ENCODE results near the gene POSTN. TPM values are rescaled to one million over a fixed set of nuclear protein-coding genes. Genes with fewer than 3 reads are reported as not detected.

The POSTN gene
- total and polyA plus RNA-seq, 2 of the 8 experiments (the other 6 are each of a cell fraction or from before 2014, with no cell fraction given) = 0.30 to 0.74 TPM

DNA sequence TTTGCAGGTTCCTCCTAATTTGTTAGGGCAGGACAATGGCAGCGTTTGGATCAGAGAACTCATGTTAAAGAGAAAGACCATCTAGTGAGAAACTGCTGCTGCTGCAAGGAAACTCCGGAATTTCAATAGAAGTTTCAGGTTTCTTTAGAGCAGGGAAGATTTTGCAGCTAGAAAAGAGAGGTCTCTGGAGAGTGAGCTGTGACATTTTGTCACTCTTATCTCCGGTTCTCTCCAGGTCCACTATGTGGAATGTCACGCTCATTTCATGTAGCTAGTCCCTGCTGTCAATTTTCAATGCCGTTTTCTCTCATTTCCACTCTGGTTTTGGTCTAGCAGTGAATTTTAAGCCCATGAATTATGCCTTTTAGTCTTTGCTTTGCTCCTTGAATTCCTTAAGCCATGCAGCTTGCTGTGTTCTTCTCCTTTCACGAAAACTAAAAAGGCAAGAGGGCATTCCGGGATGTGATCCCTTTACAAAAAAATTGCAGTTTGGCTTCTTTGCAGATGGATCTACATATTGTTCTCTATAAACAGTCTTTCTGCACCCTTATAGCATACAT is 46.7 kb upstream of the POSTN start (continued):
- TF ChIP-seq, protein P1, sequence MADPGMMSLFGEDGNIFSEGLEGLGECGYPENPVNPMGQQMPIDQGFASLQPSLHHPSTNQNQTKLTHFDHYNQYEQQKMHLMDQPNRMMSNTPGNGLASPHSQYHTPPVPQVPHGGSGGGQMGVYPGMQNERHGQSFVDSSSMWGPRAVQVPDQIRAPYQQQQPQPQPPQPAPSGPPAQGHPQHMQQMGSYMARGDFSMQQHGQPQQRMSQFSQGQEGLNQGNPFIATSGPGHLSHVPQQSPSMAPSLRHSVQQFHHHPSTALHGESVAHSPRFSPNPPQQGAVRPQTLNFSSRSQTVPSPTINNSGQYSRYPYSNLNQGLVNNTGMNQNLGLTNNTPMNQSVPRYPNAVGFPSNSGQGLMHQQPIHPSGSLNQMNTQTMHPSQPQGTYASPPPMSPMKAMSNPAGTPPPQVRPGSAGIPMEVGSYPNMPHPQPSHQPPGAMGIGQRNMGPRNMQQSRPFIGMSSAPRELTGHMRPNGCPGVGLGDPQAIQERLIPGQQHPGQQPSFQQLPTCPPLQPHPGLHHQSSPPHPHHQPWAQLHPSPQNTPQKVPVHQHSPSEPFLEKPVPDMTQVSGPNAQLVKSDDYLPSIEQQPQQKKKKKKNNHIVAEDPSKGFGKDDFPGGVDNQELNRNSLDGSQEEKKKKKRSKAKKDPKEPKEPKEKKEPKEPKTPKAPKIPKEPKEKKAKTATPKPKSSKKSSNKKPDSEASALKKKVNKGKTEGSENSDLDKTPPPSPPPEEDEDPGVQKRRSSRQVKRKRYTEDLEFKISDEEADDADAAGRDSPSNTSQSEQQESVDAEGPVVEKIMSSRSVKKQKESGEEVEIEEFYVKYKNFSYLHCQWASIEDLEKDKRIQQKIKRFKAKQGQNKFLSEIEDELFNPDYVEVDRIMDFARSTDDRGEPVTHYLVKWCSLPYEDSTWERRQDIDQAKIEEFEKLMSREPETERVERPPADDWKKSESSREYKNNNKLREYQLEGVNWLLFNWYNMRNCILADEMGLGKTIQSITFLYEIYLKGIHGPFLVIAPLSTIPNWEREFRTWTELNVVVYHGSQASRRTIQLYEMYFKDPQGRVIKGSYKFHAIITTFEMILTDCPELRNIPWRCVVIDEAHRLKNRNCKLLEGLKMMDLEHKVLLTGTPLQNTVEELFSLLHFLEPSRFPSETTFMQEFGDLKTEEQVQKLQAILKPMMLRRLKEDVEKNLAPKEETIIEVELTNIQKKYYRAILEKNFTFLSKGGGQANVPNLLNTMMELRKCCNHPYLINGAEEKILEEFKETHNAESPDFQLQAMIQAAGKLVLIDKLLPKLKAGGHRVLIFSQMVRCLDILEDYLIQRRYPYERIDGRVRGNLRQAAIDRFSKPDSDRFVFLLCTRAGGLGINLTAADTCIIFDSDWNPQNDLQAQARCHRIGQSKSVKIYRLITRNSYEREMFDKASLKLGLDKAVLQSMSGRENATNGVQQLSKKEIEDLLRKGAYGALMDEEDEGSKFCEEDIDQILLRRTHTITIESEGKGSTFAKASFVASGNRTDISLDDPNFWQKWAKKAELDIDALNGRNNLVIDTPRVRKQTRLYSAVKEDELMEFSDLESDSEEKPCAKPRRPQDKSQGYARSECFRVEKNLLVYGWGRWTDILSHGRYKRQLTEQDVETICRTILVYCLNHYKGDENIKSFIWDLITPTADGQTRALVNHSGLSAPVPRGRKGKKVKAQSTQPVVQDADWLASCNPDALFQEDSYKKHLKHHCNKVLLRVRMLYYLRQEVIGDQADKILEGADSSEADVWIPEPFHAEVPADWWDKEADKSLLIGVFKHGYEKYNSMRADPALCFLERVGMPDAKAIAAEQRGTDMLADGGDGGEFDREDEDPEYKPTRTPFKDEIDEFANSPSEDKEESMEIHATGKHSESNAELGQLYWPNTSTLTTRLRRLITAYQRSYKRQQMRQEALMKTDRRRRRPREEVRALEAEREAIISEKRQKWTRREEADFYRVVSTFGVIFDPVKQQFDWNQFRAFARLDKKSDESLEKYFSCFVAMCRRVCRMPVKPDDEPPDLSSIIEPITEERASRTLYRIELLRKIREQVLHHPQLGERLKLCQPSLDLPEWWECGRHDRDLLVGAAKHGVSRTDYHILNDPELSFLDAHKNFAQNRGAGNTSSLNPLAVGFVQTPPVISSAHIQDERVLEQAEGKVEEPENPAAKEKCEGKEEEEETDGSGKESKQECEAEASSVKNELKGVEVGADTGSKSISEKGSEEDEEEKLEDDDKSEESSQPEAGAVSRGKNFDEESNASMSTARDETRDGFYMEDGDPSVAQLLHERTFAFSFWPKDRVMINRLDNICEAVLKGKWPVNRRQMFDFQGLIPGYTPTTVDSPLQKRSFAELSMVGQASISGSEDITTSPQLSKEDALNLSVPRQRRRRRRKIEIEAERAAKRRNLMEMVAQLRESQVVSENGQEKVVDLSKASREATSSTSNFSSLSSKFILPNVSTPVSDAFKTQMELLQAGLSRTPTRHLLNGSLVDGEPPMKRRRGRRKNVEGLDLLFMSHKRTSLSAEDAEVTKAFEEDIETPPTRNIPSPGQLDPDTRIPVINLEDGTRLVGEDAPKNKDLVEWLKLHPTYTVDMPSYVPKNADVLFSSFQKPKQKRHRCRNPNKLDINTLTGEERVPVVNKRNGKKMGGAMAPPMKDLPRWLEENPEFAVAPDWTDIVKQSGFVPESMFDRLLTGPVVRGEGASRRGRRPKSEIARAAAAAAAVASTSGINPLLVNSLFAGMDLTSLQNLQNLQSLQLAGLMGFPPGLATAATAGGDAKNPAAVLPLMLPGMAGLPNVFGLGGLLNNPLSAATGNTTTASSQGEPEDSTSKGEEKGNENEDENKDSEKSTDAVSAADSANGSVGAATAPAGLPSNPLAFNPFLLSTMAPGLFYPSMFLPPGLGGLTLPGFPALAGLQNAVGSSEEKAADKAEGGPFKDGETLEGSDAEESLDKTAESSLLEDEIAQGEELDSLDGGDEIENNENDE (IDR thresholded peaks at IDR 0.05; ENCODE audit: insufficient replicate concordance, low read length) = no peak
- TF ChIP-seq CTCF (IDR thresholded peaks at IDR 0.05; ENCODE audit: control extremely low read depth in 1 of 3, insufficient read depth in 1 of 3, low read depth in 1 of 3, low read length in 3 of 3) = no peak
- TF ChIP-seq, protein P2, sequence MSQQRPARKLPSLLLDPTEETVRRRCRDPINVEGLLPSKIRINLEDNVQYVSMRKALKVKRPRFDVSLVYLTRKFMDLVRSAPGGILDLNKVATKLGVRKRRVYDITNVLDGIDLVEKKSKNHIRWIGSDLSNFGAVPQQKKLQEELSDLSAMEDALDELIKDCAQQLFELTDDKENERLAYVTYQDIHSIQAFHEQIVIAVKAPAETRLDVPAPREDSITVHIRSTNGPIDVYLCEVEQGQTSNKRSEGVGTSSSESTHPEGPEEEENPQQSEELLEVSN (IDR thresholded peaks at IDR 0.05) = no peak
- TF ChIP-seq TAF7 (optimal IDR thresholded peaks at IDR 0.05; ENCODE audit: borderline replicate concordance, low read depth, low read length) = no peak
- no peak for TF ChIP-seq BRCA1 (IDR thresholded peaks at IDR 0.05; ENCODE audit: low read depth, low read length)
- no peak for TF ChIP-seq SIX5 (IDR thresholded peaks at IDR 0.05; ENCODE audit: low read depth, low read length)
- no peak for TF ChIP-seq RNF2 (IDR thresholded peaks at IDR 0.05; ENCODE audit: borderline replicate concordance, low read depth, low read length, missing control alignments, poor library complexity, severe bottlenecking)

Data from H1 (cell line).